Ectodermal cell (in vitro differentiated cells): ENCODE measurements around the gene IGSF21.

Experiments used
- H3K27ac ChIP-seq: 2 replicates; pipeline ENCODE4 v1.7.0; 2013; ENCODE audit warnings: mild to moderate bottlenecking, low read depth, low read length; ENCODE audit not compliant: insufficient read depth, poor library complexity, severe bottlenecking
- H3K27me3 ChIP-seq: 2 replicates; pipeline ENCODE4 v1.7.0; 2013; ENCODE audit warnings: mild to moderate bottlenecking, low read length; ENCODE audit not compliant: insufficient read depth, control insufficient read depth, poor library complexity, severe bottlenecking
- H3K36me3 ChIP-seq: one replicate; pipeline ENCODE4 v1.7.0; 2013; ENCODE audit warnings: low read length; ENCODE audit not compliant: control insufficient read depth, insufficient read depth
- H3K4me1 ChIP-seq: one replicate; pipeline ENCODE4 v1.7.0; 2013; ENCODE audit warnings: low read length; ENCODE audit not compliant: control insufficient read depth, insufficient read depth
- H3K4me3 ChIP-seq: 2 replicates; pipeline ENCODE4 v1.7.0; 2013; ENCODE audit warnings: low read depth, low read length, control low read depth; ENCODE audit not compliant: insufficient read depth
- H3K9me3 ChIP-seq: 2 replicates; pipeline ENCODE4 v1.7.0; 2013; ENCODE audit warnings: mild to moderate bottlenecking, low read length, moderate library complexity; ENCODE audit not compliant: control insufficient read depth
- WGBS, 2 experiments: methylation state at CpG; one replicate each; pipeline ENCODE4 v1.1.7; 2013; ENCODE audit warnings: missing lambda C conversion rate in 2 of 2; 5-methylcytosine and 5-hydroxymethylcytosine counted together

The IGSF21 gene

GRCh38 chr1:18118078-18118477, 10.5 kb downstream of the IGSF21 start:
- H3K4me1 ChIP-seq = peaks cover 4% of the 10 kb centered on the region
- H3K36me3 ChIP-seq = no peaks in the 10 kb centered on the region
- no peaks in the 10 kb centered on the region for H3K9me3 ChIP-seq
- H3K27ac ChIP-seq = no peak overlapping the region
- peaks cover 3% of the 10 kb centered on the region for H3K27me3 ChIP-seq
- 64 to 66% methylated on average over 13 of the region's 13 CpGs for WGBS, 2 experiments
- H3K4me3 ChIP-seq = no peak overlapping the region

- H3K27ac ChIP-seq = no peak overlapping the region
- H3K27me3 ChIP-seq = no peaks in the 10 kb centered on the region
- H3K36me3 ChIP-seq = no peaks in the 10 kb centered on the region
- H3K9me3 ChIP-seq = no peaks in the 10 kb centered on the region
- 67 to 80% methylated on average over 3 of the region's 3 CpGs for WGBS, 2 experiments
- no peak overlapping the region for H3K4me3 ChIP-seq
- H3K4me1 ChIP-seq = peaks cover 4% of the 10 kb centered on the region
Observed at GRCh38 chr1:18118491-18118890, 10.9 kb downstream of the IGSF21 start.

- Histone ChIP-seq H3K36me3 (no peaks in the 10 kb centered on the region), H3K4me1 (peaks cover 4% of the 10 kb centered on the region), H3K4me3 (no peak overlapping the region), H3K27ac (no peak overlapping the region), H3K27me3 (no peaks in the 10 kb centered on the region), H3K9me3 (no peaks in the 10 kb centered on the region)
- 87 to 96% methylated on average over 3 of the region's 3 CpGs for WGBS, 2 experiments
Observed at GRCh38 chr1:18119289-18119688, 11.7 kb downstream of the IGSF21 start.

- Histone ChIP-seq H3K36me3 (no peaks in the 10 kb centered on the region), H3K4me1 (peaks cover 4% of the 10 kb centered on the region), H3K27me3 (no peaks in the 10 kb centered on the region), H3K9me3 (no peaks in the 10 kb centered on the region), H3K27ac (no peak overlapping the region), H3K4me3 (no peak overlapping the region)
- 78% methylated on average over 6 of the region's 6 CpGs for WGBS, 2 experiments
Observed at GRCh38 chr1:18119771-18120377, 12.3 kb downstream of the IGSF21 start.

- Histone ChIP-seq H3K27ac (no peak overlapping the region), H3K4me1 (peaks cover 4% of the 10 kb centered on the region), H3K9me3 (no peaks in the 10 kb centered on the region), H3K36me3 (no peaks in the 10 kb centered on the region), H3K27me3 (no peaks in the 10 kb centered on the region), H3K4me3 (no peak overlapping the region)
- WGBS, 2 experiments = 90 to 91% methylated on average over 8 of the region's 8 CpGs
Observed at GRCh38 chr1:18120638-18121037, 13.0 kb downstream of the IGSF21 start.

GRCh38 chr1:18121072-18121820, 13.6 kb downstream of the IGSF21 start:
- no peak overlapping the region for H3K4me3 ChIP-seq
- H3K4me1 ChIP-seq = peaks cover 4% of the 10 kb centered on the region
- WGBS, 2 experiments = 95 to 98% methylated on average over 11 of the region's 11 CpGs
- no peak overlapping the region for H3K27ac ChIP-seq
- no peaks in the 10 kb centered on the region for H3K36me3 ChIP-seq
- no peaks in the 10 kb centered on the region for H3K27me3 ChIP-seq
- no peaks in the 10 kb centered on the region for H3K9me3 ChIP-seq

GRCh38 chr1:18123467-18123992, 15.9 kb downstream of the IGSF21 start:
- WGBS, 2 experiments = 76 to 79% methylated on average over 3 of the region's 3 CpGs
- Histone ChIP-seq H3K27ac (no peak overlapping the region), H3K4me3 (no peak overlapping the region), H3K9me3 (no peaks in the 10 kb centered on the region), H3K36me3 (no peaks in the 10 kb centered on the region), H3K4me1 (no peaks in the 10 kb centered on the region), H3K27me3 (no peaks in the 10 kb centered on the region)

- 86 to 87% methylated on average over 4 of the region's 4 CpGs for WGBS, 2 experiments
- Histone ChIP-seq H3K4me3 (no peak overlapping the region), H3K9me3 (no peaks in the 10 kb centered on the region), H3K27me3 (no peaks in the 10 kb centered on the region), H3K36me3 (no peaks in the 10 kb centered on the region), H3K27ac (no peak overlapping the region), H3K4me1 (no peaks in the 10 kb centered on the region)
Observed at GRCh38 chr1:18124977-18125376, 17.4 kb downstream of the IGSF21 start.

- WGBS, 2 experiments = 90 to 94% methylated on average over 4 of the region's 5 CpGs
- H3K27me3 ChIP-seq = no peaks in the 10 kb centered on the region
Observed at GRCh38 chr1:18126616-18127015, 19.0 kb downstream of the IGSF21 start.

GRCh38 chr1:18128298-18128697, 20.7 kb downstream of the IGSF21 start:
- Histone ChIP-seq H3K27ac (no peak overlapping the region), H3K27me3 (no peaks in the 10 kb centered on the region)
- WGBS, 2 experiments = 57% methylated on average over 4 of the region's 4 CpGs

More at GRCh38 chr1:18126616-18127015, 19.0 kb downstream of the IGSF21 start:
- Histone ChIP-seq H3K27ac (no peak overlapping the region), H3K36me3 (no peaks in the 10 kb centered on the region), H3K4me1 (no peaks in the 10 kb centered on the region), H3K9me3 (no peaks in the 10 kb centered on the region), H3K4me3 (no peak overlapping the region)

More at GRCh38 chr1:18128298-18128697, 20.7 kb downstream of the IGSF21 start:
- no peak overlapping the region for H3K4me3 ChIP-seq
- H3K36me3 ChIP-seq = no peaks in the 10 kb centered on the region
- H3K4me1 ChIP-seq = peaks cover 10% of the 10 kb centered on the region
- H3K9me3 ChIP-seq = no peaks in the 10 kb centered on the region
